ENCODE measurements around the gene ZNF345.

The ZNF345 gene

DNA sequence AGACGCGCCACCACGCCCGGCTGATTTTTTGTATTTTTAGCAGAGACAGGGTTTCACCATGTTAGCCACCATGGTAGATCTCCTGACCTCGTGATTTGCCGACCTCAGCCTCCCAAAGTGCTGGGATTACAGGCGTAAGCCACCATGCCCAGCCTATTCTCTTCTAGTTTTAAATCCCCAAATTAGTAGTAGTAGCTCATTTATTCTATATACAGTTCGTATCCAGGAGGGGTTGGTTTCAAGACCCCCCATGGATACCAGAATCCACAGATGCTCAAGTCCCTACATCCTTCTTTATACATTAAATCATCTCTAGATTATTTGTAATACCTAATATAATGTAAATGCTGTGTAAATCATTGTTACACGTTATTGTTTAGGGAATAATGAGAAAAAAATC lies 67.4 kb downstream of the ZNF345 start:
- no peak for DNase-seq

Data from SW 1271 (cell line).